Dermis blood vessel endothelial cell (primary cell): ENCODE measurements around the gene SMYD3. TPM values are rescaled to one million over a fixed set of nuclear protein-coding genes. Genes with fewer than 3 reads are reported as not detected.
A peak's percentile ranks its signal among the peaks of the same experiment; 100 is the strongest.

Experiments used
- DNase-seq: peaks from one replicate; pipeline ENCODE4 v3.0.0; 2010
- total RNA-seq: library from RNA; depleted of rRNA; stranded (reverse); fragments of >200 nt; gene quantifications from 2 replicates; pipeline ENCODE4 v1.2.3, GENCODE V29; 2014

Gene SMYD3
- total RNA-seq, 1 donor from 2014 or later: 21.3 TPM

- DNase-seq: no peak
Observed at GRCh38 chr1:246302711-246303317, 204.3 kb downstream of the SMYD3 start.

DNA sequence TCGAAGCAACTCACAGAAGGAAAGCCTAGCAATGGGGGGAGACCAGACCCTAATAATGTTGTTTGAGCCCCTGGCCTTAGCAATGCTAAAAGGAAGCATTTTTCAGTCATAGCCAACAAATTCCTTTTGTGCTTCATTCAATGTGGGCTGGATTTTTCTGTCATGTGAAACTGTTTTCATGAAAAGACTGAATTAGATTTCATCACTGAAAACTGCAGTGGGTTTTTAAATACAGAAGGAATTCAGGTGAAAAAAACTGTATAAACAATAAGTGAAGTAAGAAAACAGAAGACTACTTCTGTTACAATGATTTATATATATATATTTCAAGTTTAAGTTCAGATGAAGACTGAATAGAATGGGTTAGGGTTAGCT, 204.8 kb downstream of the SMYD3 start:
- DNase-seq: no peak

DNA sequence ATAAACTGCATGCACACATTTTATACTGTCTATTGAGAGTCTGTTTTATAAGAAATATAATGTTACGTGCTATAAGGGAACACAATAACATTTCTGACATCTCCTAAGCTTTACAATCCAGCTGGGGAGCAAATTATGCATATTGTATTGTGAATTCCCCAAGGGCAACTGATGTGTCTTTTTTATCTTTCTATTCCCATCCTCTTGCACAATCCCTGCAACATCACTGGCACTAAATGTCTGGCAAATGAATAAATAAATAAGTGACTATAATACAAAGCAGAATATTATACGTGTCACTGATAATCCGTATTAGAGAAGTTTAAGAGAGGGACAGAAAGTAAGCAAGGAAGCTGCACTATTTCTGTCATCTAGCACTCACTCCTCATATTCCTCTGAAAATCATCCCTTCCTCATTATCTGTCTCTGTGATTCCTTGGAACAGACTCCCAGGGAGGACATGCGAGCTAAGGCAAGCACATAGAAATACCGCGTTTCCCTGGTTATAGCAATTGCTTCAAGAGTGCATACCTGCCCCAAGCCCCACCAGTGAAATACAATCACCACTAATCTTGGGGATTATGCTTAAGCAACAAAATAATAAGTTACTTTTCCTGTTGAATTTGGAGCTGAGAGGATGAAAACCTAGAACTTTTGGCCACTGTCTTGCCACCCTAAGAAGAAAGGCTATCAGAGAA, 205.4 kb downstream of the SMYD3 start:
- DNase-seq: no peak

DNA sequence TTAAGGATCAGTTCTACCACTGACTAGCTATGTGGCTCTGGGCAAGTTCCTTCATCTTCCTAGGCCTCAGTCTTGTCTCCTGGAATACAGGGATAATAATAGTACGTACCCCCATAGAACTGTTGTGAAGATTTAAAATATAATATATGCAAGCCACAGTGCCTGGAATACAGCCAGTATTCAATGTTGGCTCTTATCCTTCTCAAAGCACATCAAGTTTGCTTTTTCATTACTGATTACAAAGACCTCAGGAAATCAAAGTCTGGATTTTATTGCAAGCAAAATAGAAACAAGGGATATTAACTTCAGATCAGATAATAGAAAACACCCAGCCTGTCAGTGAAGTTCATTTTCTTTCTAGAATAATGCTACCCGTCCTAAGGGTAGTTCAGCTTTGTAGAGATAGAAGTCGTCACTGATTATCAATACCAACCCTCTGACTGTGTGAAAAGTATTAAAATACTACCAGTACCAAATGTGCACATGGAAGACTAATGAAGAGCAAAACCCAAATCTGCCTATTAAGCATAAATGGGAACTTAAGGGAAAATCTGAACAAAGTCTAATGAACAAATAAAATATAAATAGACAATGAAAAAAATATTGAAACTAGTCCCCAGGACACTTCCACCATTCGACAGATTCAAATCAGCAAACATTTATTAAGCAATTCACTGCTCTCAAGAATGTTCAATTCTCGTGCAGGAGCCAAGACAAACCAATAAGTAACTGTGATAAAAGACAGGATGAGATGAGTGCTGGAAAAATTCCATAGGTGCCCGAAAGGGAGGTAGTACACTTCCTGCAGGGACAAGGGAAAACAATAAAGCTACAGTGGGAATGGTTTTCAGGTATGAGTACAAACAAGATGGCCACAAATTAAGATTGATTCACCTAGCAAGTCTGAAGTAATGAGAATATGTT, 206.2 kb downstream of the SMYD3 start:
- DNase-seq: peak; percentile 21

- peak; percentile 31 for DNase-seq
Observed at GRCh38 chr1:246297279-246298265, 209.5 kb downstream of the SMYD3 start.

GRCh38 chr1:246295968-246296367, 211.1 kb downstream of the SMYD3 start:
- peak; percentile 68 for DNase-seq

GRCh38 chr1:246295340-246295739, 211.7 kb downstream of the SMYD3 start:
- peak; percentile 22 for DNase-seq

- DNase-seq: no peak
Observed at GRCh38 chr1:246294263-246294662, 212.8 kb downstream of the SMYD3 start.

DNA sequence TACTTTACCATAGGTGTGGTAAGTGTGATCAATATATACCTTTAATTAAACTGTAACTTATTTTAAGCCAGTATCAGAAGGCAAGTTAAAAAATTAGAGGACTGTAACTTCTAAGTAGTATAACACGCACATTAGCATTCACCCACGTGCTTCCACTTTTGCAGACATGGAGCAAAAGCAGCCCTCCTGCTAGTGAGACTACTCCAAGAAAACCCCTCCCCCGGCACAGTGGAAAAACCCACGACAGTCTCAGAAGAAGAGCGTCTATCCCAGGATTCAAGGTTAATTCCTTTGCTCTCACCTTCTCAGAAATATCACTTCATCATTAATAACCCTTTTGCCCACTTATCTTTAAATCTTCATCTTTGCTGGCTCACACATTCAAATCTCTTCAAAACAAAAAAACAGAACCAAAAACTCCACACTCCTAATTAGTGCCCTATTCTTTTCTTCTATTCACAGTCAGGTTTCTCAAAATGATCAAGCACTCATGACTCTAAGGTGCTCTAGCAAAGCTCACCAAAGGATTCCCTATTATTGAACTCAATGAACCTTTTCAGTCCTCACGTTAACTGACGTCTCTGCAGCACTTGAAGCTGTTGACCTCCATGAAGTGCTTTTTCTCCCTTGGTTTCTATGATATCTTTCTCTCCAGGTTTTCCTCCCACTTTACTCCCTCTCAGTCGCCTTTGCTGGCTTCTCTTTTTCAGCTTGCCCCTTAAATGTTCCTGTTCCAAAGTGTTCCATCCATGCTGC, 213.5 kb downstream of the SMYD3 start:
- no peak for DNase-seq

GRCh38 chr1:246292571-246292970, 214.5 kb downstream of the SMYD3 start:
- DNase-seq: peak; percentile 46

GRCh38 chr1:246291127-246291526, 216.0 kb downstream of the SMYD3 start:
- no peak for DNase-seq

GRCh38 chr1:246283771-246284410, 223.2 kb downstream of the SMYD3 start:
- no peak for DNase-seq

DNA sequence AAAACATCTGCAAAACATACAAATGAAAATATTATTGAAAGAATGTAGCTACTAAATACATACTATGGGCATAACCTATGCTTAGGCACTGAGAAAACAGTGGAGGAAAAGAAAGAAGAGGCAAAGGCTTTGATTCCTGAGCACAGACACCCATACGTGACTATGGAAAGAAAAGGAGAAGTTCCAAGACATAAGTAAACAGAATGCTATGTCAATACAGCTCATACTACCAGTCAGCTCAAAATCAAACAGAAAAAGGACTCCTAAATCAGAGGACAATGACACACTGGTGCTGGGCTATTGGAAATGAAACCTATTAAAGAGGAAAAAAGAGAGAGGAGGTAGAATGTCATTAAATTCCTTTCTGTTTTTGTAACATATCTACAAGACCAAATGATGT, 225.4 kb downstream of the SMYD3 start:
- DNase-seq: no peak

DNA sequence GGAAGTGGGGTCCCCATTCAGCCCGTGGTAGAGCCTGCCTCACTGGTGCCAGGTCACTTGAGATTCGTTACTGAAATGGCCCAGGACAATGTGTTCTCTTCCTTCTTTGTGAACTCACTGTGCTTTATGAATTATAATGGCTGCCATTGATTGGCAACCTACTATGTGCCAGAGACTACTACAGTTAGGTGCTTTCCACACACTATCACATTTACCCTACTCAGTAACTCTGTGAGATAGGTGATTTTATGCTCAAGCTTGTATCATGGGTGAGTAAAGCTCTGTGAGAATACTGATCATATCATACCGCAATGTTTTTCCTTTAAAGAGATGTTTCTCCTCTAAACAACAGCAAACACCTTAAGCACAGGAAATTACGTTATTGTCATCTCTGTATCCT, 225.9 kb downstream of the SMYD3 start:
- no peak for DNase-seq

DNA sequence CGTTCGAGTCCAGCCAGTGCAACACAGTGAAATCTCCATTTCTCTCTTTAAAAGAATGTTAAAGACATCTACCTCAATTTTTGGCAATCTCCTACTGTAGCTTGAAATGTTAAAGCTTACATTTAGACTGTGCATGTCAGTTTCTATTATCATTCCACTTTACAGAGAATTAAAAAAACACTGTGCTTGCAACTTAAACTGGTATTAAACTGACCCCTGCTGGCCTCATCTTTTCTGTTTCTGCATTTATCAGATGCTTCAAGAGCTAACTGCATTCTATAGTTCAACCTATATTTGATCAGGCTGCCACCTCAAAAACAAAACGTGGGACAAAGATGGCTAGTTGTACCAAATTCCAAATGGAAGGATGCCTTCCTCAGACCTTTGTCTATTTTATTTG, 226.5 kb downstream of the SMYD3 start:
- DNase-seq: peak; percentile 58

DNA sequence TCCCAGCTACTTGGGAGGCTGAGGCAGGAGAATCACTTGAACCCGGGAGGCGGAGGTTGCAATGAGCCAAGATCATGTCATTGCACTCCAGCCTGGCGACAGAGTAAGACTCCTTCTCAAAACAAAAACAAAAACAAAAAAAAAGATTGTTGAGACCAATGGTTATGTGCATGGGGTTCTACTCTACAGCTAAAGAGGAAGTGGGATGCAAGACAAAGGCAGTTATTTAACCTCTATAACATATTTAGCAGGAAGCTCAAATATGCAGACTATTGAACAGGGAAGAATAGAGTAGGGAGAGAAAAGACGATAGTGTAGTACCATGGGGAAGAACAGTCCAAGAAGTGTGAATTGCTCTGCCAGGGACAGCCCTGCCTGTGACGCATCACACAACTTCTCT, 227.7 kb downstream of the SMYD3 start:
- no peak for DNase-seq

DNA sequence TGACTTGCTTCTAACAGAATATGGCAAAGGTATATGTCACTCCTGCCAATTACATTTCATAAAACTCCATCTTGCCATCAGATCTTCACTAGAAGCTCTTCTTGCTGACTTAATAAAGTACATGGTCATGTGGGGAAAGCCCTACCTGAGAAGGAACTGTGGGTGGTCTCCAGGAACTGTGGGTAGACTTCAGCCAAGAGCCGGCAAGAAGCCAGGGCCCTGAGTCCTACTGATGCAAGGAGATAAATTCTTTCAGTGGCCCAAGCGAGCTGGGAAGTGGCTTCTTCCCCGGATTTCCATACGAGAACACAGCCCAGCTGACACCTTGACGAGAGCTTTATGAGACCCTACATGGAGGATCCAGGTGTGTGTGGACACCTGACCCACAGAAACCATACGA, 228.7 kb downstream of the SMYD3 start:
- no peak for DNase-seq

GRCh38 chr1:246275036-246275435, 232.0 kb downstream of the SMYD3 start:
- no peak for DNase-seq

GRCh38 chr1:246274186-246274585, 232.9 kb downstream of the SMYD3 start:
- no peak for DNase-seq

- no peak for DNase-seq
Observed at GRCh38 chr1:246271516-246271915, 235.6 kb downstream of the SMYD3 start.

- DNase-seq: no peak
Observed at GRCh38 chr1:246270236-246270635, 236.8 kb downstream of the SMYD3 start.
